Measurements from ENCODE around the gene ZNF773. TPM values are rescaled to one million over a fixed set of nuclear protein-coding genes. Genes with fewer than 3 reads are reported as not detected.

Gene ZNF773
- polyA plus RNA-seq, 2 donors, result 1.4 to 3.0 TPM

DNA sequence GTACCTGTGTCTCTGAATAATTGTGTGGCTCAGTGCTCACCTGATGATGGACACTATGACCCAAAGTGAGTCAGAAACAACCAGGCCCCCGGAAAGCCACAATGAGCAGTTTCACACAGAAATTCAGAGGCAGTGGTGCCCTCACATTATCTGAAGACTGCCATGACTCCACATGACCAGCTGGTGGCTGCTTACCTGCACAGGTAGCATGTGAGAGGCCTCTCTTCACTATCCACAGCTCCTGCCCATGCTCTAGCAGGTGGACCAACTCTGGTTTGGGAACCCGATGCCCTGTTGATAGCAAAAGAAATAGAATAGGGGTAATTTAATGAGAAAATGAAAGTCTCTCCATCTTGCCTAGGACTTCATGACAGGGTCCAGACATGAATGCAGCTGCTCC is 52.7 kb downstream of the ZNF773 start:
- 90 to 98% methylated on average over 2 of the region's 2 CpGs for WGBS, 2 donors

DNA sequence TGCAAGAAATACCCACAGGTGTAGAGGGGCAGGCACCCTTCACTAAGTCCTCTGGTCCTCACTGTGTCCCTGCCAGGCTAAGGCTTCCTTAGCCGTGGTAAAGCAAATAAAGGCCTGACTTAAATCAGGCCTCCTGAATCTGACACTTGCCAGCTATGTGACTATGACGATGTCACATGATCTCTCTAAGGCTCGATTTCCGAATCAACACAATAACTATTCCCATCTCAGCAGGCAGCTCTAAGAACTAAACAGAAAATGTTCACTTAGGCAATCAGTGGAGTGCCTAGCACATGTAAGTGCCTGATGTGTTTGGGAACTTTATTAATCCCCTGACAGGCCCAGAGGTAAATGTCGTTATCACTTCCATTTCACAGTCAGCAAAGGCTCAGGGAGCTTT is 57.9 kb downstream of the ZNF773 start:
- Histone ChIP-seq H3K27me3 (ENCODE audit: control insufficient read depth in 1 of 2, insufficient read depth in 2 of 2, low read length in 2 of 2) (no peaks in the 10 kb centered on the region), H3K27ac (ENCODE audit: low read depth in 2 of 2, low read length in 1 of 2) (no peak overlapping the region), H3K9me3 (ENCODE audit: control insufficient read depth in 2 of 2, insufficient read depth in 1 of 2, low read depth in 1 of 2, low read length in 1 of 2) (peaks cover 6 to 23% of the 10 kb centered on the region in 2 donors), H3K4me1 (ENCODE audit: control insufficient read depth in 2 of 2, insufficient read depth in 2 of 2, low read length in 1 of 2) (peaks cover 0 to 11% of the 10 kb centered on the region in 2 donors), H3K4me3 (ENCODE audit: low read depth in 1 of 2, low read length in 2 of 2) (no peak overlapping the region), H3K36me3 (ENCODE audit: control insufficient read depth in 2 of 2, insufficient read depth in 2 of 2, low read length in 1 of 2) (peaks cover 12 to 13% of the 10 kb centered on the region in 2 donors)
- 84% methylated on average over 5 of the region's 5 CpGs for WGBS, 2 donors

More for the DNA sequence above, 52.7 kb downstream of the ZNF773 start:
- Histone ChIP-seq H3K27me3 (ENCODE audit: control insufficient read depth in 1 of 2, insufficient read depth in 2 of 2, low read length in 2 of 2) (no peaks in the 10 kb centered on the region), H3K4me3 (ENCODE audit: low read depth in 1 of 2, low read length in 2 of 2) (no peak overlapping the region), H3K27ac (ENCODE audit: low read depth in 2 of 2, low read length in 1 of 2) (no peak overlapping the region), H3K4me1 (ENCODE audit: control insufficient read depth in 2 of 2, insufficient read depth in 2 of 2, low read length in 1 of 2) (no peaks in the 10 kb centered on the region), H3K36me3 (ENCODE audit: control insufficient read depth in 2 of 2, insufficient read depth in 2 of 2, low read length in 1 of 2) (peaks cover 32 to 35% of the 10 kb centered on the region in 2 donors), H3K9me3 (ENCODE audit: control insufficient read depth in 2 of 2, insufficient read depth in 1 of 2, low read depth in 1 of 2, low read length in 1 of 2) (peaks cover 19 to 44% of the 10 kb centered on the region in 2 donors)

Other genes with a start within 250 kb of the ZNF773 start
- gene ZNF460, start 219.5 kb upstream of the ZNF773 start, polyA plus RNA-seq, result 1 to 10 TPM in 1 of 2 donors, under 1 TPM in 1; 0.75 to 3.8 TPM
- 1 to 10 TPM; 1.4 to 2.6 TPM for gene ZNF543, start 179.5 kb upstream of the ZNF773 start, polyA plus RNA-seq
- gene ZNF304, start 148.7 kb upstream of the ZNF773 start, polyA plus RNA-seq, result 1 to 10 TPM; 2.2 to 3.0 TPM
- 10 to 100 TPM; 19.6 to 25.8 TPM for gene TRAPPC2B, start 136.4 kb upstream of the ZNF773 start, polyA plus RNA-seq
- gene ZNF547, start 136.4 kb upstream of the ZNF773 start, polyA plus RNA-seq, result 1 to 10 TPM; 1.3 to 2.7 TPM
- 1 to 10 TPM; 4.1 TPM for gene ZNF548, start 110.1 kb upstream of the ZNF773 start, polyA plus RNA-seq
- 1 to 10 TPM; 2.2 to 3.2 TPM for gene ZNF17, start 88.8 kb upstream of the ZNF773 start, polyA plus RNA-seq
- gene ZNF749, start 64.6 kb upstream of the ZNF773 start, polyA plus RNA-seq, result 1 to 10 TPM; 2.6 to 6.4 TPM
- under 1 TPM; 0.14 to 0.19 TPM for gene VN1R1, start 42.8 kb upstream of the ZNF773 start, polyA plus RNA-seq
- 1 to 10 TPM in 1 of 2 donors, under 1 TPM in 1; 0.96 to 1.6 TPM for gene ZNF772, start 22.4 kb upstream of the ZNF773 start, polyA plus RNA-seq
- 1 to 10 TPM; 2.9 to 3.6 TPM for gene ZNF419, start 12.2 kb upstream of the ZNF773 start, polyA plus RNA-seq
- 1 to 10 TPM in 1 of 2 donors, under 1 TPM in 1; 0.94 to 1.2 TPM for gene ZNF549, start 27.4 kb downstream of the ZNF773 start, polyA plus RNA-seq
- 1 to 10 TPM; 2.0 to 2.6 TPM for gene ZNF550, start 59.9 kb downstream of the ZNF773 start, polyA plus RNA-seq
- gene ZNF416, start 79.0 kb downstream of the ZNF773 start, polyA plus RNA-seq, result 1 to 10 TPM; 2.3 to 3.7 TPM
- 1 to 10 TPM in 1 of 2 donors, under 1 TPM in 1; 0.43 to 1.3 TPM for gene ZIK1, start 84.2 kb downstream of the ZNF773 start, polyA plus RNA-seq
- 1 to 10 TPM; 1.1 to 1.9 TPM for gene ZNF530, start 99.9 kb downstream of the ZNF773 start, polyA plus RNA-seq
- gene ZNF134, start 114.3 kb downstream of the ZNF773 start, polyA plus RNA-seq, result 1 to 10 TPM; 2.8 to 5.1 TPM
- 1 to 10 TPM; 4.3 to 5.7 TPM for gene ZNF211, start 133.2 kb downstream of the ZNF773 start, polyA plus RNA-seq
- under 1 TPM; 0.01 to 0.08 TPM for gene ZSCAN4, start 169.0 kb downstream of the ZNF773 start, polyA plus RNA-seq
- gene ZNF551, start 182.0 kb downstream of the ZNF773 start, polyA plus RNA-seq, result 1 to 10 TPM; 1.2 to 2.2 TPM
- 1 to 10 TPM in 1 of 2 donors, under 1 TPM in 1; 0.98 to 1.6 TPM for gene ZNF154, start 209.3 kb downstream of the ZNF773 start, polyA plus RNA-seq
- gene ZNF671, start 227.7 kb downstream of the ZNF773 start, polyA plus RNA-seq, result 1 to 10 TPM; 1.3 to 1.5 TPM
- 1 to 10 TPM; 2.9 to 3.3 TPM for gene ZNF776, start 246.9 kb downstream of the ZNF773 start, polyA plus RNA-seq